PFSK-1 (cell line): ENCODE measurements around the gene NACC1.

ENCODE experiments used
- POLR2AphosphoS5 ChIP-seq: IDR thresholded peaks from 2 replicates; pipeline ENCODE4 v1.6.1; 2012; ENCODE audit warnings: low read depth, mild to moderate bottlenecking, control low read depth, low read length, moderate library complexity
- TF ChIP-seq, protein P1 (sequence below), 2 experiments: IDR thresholded peaks; 2 replicates each; pipeline versions ENCODE4 v1.6.1 to v1.8.0; 2011 to 2012; ENCODE audit warnings: low read depth in 2 of 2, low read length in 2 of 2, control low read depth in 1 of 2, inconsistent platforms in 1 of 2, mild to moderate bottlenecking in 1 of 2, moderate library complexity in 1 of 2; ENCODE audit not compliant: insufficient read depth in 1 of 2

DNA sequence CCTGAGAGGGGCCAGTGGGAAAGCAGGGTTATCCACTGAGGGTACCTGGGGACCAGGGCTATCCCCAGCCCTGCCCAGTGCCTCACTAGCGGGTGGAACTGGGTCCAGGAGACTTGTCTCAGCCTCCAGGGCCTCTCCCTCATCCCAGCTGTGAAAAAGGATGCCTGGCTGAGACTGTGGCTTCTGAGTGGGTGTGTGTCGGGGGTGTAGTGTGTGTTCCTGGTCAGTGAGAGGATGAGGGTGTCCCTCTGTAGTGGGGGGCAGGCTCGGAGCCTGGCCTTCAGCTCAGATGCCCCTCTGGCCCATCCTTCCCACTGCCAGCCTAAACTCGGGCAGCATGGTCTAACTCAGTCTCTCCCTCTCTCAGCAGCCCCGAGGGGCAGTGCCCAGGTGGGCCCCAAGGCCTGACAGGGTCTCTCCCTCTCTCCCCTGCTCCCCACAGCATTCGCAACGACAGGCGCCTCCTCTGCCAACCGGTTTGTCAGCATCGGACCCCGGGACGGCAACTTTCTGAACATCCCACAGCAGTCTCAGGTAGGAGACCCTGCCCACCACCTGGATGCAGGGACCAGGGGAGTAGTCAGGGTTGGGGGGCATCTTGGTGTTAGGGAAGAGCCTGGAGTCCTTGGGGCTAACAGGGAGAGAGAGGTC lies 28.1 kb upstream of the NACC1 start:
- no peak for TF ChIP-seq POLR2AphosphoS5
- TF ChIP-seq, protein P1, sequence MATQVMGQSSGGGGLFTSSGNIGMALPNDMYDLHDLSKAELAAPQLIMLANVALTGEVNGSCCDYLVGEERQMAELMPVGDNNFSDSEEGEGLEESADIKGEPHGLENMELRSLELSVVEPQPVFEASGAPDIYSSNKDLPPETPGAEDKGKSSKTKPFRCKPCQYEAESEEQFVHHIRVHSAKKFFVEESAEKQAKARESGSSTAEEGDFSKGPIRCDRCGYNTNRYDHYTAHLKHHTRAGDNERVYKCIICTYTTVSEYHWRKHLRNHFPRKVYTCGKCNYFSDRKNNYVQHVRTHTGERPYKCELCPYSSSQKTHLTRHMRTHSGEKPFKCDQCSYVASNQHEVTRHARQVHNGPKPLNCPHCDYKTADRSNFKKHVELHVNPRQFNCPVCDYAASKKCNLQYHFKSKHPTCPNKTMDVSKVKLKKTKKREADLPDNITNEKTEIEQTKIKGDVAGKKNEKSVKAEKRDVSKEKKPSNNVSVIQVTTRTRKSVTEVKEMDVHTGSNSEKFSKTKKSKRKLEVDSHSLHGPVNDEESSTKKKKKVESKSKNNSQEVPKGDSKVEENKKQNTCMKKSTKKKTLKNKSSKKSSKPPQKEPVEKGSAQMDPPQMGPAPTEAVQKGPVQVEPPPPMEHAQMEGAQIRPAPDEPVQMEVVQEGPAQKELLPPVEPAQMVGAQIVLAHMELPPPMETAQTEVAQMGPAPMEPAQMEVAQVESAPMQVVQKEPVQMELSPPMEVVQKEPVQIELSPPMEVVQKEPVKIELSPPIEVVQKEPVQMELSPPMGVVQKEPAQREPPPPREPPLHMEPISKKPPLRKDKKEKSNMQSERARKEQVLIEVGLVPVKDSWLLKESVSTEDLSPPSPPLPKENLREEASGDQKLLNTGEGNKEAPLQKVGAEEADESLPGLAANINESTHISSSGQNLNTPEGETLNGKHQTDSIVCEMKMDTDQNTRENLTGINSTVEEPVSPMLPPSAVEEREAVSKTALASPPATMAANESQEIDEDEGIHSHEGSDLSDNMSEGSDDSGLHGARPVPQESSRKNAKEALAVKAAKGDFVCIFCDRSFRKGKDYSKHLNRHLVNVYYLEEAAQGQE (IDR thresholded peaks at IDR 0.05; ENCODE audit: insufficient read depth in 1 of 2, low read depth in 2 of 2, low read length in 2 of 2), result no peak
